T-helper 2 cell treated with Interferon-gamma antibody and Interleukin-4, amounts not matched to agents 5 μg/mL and 100 μg/mL, for 36 hours (primary cell): ENCODE results near the gene CHRNA4.
"Not testable (repeated sequence)": the region's sequence is repeated elsewhere in the genome, so short reads cannot be mapped to it uniquely, and the experiment has no call there.

Experiments used
- DNase-seq: peaks from one replicate; pipeline ENCODE4 v3.0.0; 2021; ENCODE audit warnings: low spot score
- H3K27ac Mint-ChIP-seq: one replicate; pipeline ENCODE4 v1.8.0; 2021; ENCODE audit warnings: mild to moderate bottlenecking, mixed read lengths
- H3K27me3 Mint-ChIP-seq: one replicate; pipeline ENCODE4 v1.8.0; 2021; ENCODE audit warnings: low read depth, mixed read lengths
- H3K36me3 Mint-ChIP-seq: one replicate; pipeline ENCODE4 v1.8.0; 2021; ENCODE audit warnings: low read depth, mixed read lengths
- H3K4me1 Mint-ChIP-seq: one replicate; pipeline ENCODE4 v1.8.0; 2021; ENCODE audit warnings: low read depth, mixed read lengths
- H3K4me3 Mint-ChIP-seq: one replicate; pipeline ENCODE4 v1.8.0; 2022; ENCODE audit warnings: mild to moderate bottlenecking, moderate library complexity, mixed read lengths
- H3K9me3 Mint-ChIP-seq: one replicate; pipeline ENCODE4 v1.8.0; 2021; ENCODE audit warnings: mixed read lengths

The CHRNA4 gene

GRCh38 chr20:63392465-63393365 is 31.6 kb upstream of the CHRNA4 start:
- DNase-seq: no peak
- H3K36me3 Mint-ChIP-seq: no peaks in the 10 kb centered on the region
- no peak overlapping the region for H3K4me3 Mint-ChIP-seq
- no peaks in the 10 kb centered on the region for H3K4me1 Mint-ChIP-seq
- H3K27ac Mint-ChIP-seq: no peak overlapping the region
- no peaks in the 10 kb centered on the region for H3K27me3 Mint-ChIP-seq
- H3K9me3 Mint-ChIP-seq: peaks cover 5% of the 10 kb centered on the region

GRCh38 chr20:63387917-63388316 is 26.8 kb upstream of the CHRNA4 start:
- DNase-seq: no peak
- Mint-ChIP-seq H3K27me3 (no peaks in the 10 kb centered on the region), H3K4me1 (no peaks in the 10 kb centered on the region)

GRCh38 chr20:63387393-63387792 is 26.2 kb upstream of the CHRNA4 start:
- Mint-ChIP-seq H3K4me1 (no peaks in the 10 kb centered on the region), H3K36me3 (no peaks in the 10 kb centered on the region), H3K4me3 (no peak overlapping the region), H3K27ac (no peak overlapping the region), H3K9me3 (peaks cover 30% of the 10 kb centered on the region), H3K27me3 (no peaks in the 10 kb centered on the region)
- DNase-seq: no peak

More at GRCh38 chr20:63387917-63388316, 26.8 kb upstream of the CHRNA4 start:
- Mint-ChIP-seq H3K36me3 (no peaks in the 10 kb centered on the region), H3K9me3 (peaks cover 30% of the 10 kb centered on the region), H3K4me3 (no peak overlapping the region), H3K27ac (no peak overlapping the region)

GRCh38 chr20:63386491-63386890 is 25.3 kb upstream of the CHRNA4 start:
- Mint-ChIP-seq H3K27me3 (no peaks in the 10 kb centered on the region), H3K9me3 (peaks cover 30% of the 10 kb centered on the region), H3K36me3 (no peaks in the 10 kb centered on the region), H3K4me1 (no peaks in the 10 kb centered on the region), H3K27ac (no peak overlapping the region), H3K4me3 (no peak overlapping the region)
- DNase-seq: no peak

- Mint-ChIP-seq H3K27ac (no peak overlapping the region), H3K27me3 (no peaks in the 10 kb centered on the region), H3K4me3 (no peak overlapping the region)
Measured at GRCh38 chr20:63385819-63386218, 24.7 kb upstream of the CHRNA4 start.

GRCh38 chr20:63384336-63384735 is 23.2 kb upstream of the CHRNA4 start:
- Mint-ChIP-seq H3K27ac (no peak overlapping the region), H3K4me1 (no peaks in the 10 kb centered on the region), H3K4me3 (no peak overlapping the region), H3K36me3 (no peaks in the 10 kb centered on the region), H3K9me3 (peaks cover 30% of the 10 kb centered on the region), H3K27me3 (no peaks in the 10 kb centered on the region)
- no peak for DNase-seq

More at GRCh38 chr20:63385819-63386218, 24.7 kb upstream of the CHRNA4 start:
- Mint-ChIP-seq H3K4me1 (no peaks in the 10 kb centered on the region), H3K9me3 (peaks cover 30% of the 10 kb centered on the region), H3K36me3 (no peaks in the 10 kb centered on the region)
- no peak for DNase-seq

- no peaks in the 10 kb centered on the region for H3K4me1 Mint-ChIP-seq
- no peak overlapping the region for H3K27ac Mint-ChIP-seq
- no peaks in the 10 kb centered on the region for H3K36me3 Mint-ChIP-seq
- no peak for DNase-seq
- H3K4me3 Mint-ChIP-seq: no peak overlapping the region
- H3K9me3 Mint-ChIP-seq: peaks cover 30% of the 10 kb centered on the region
- H3K27me3 Mint-ChIP-seq: no peaks in the 10 kb centered on the region
Measured at GRCh38 chr20:63383556-63383955, 22.4 kb upstream of the CHRNA4 start.

GRCh38 chr20:63382551-63383300 is 21.6 kb upstream of the CHRNA4 start:
- H3K4me3 Mint-ChIP-seq: no peak overlapping the region
- no peaks in the 10 kb centered on the region for H3K4me1 Mint-ChIP-seq
- peaks cover 26% of the 10 kb centered on the region for H3K9me3 Mint-ChIP-seq
- H3K27me3 Mint-ChIP-seq: no peaks in the 10 kb centered on the region
- DNase-seq: no peak
- no peak overlapping the region for H3K27ac Mint-ChIP-seq
- no peaks in the 10 kb centered on the region for H3K36me3 Mint-ChIP-seq

- H3K4me1 Mint-ChIP-seq: no peaks in the 10 kb centered on the region
- no peak overlapping the region for H3K27ac Mint-ChIP-seq
- H3K36me3 Mint-ChIP-seq: no peaks in the 10 kb centered on the region
- H3K9me3 Mint-ChIP-seq: peaks cover 18% of the 10 kb centered on the region
- no peak for DNase-seq
- no peak overlapping the region for H3K4me3 Mint-ChIP-seq
- no peaks in the 10 kb centered on the region for H3K27me3 Mint-ChIP-seq
Measured at GRCh38 chr20:63381781-63382431, 20.8 kb upstream of the CHRNA4 start.

- Mint-ChIP-seq H3K27me3 (no peaks in the 10 kb centered on the region), H3K4me1 (no peaks in the 10 kb centered on the region), H3K9me3 (peaks cover 3% of the 10 kb centered on the region), H3K4me3 (no peak overlapping the region), H3K27ac (no peak overlapping the region), H3K36me3 (no peaks in the 10 kb centered on the region)
- DNase-seq: no peak
Measured at GRCh38 chr20:63380346-63380870, 19.3 kb upstream of the CHRNA4 start.

- H3K4me1 Mint-ChIP-seq, H3K4me3 Mint-ChIP-seq, H3K36me3 Mint-ChIP-seq, H3K27ac Mint-ChIP-seq, H3K27me3 Mint-ChIP-seq, H3K9me3 Mint-ChIP-seq, DNase-seq: not testable (repeated sequence)
Measured at GRCh38 chr20:63379872-63380271, 18.7 kb upstream of the CHRNA4 start.

- H3K4me3 Mint-ChIP-seq: no peak overlapping the region
- DNase-seq: no peak
- H3K27ac Mint-ChIP-seq: no peak overlapping the region
- H3K4me1 Mint-ChIP-seq: no peaks in the 10 kb centered on the region
- no peaks in the 10 kb centered on the region for H3K36me3 Mint-ChIP-seq
- H3K27me3 Mint-ChIP-seq: no peaks in the 10 kb centered on the region
- H3K9me3 Mint-ChIP-seq: no peaks in the 10 kb centered on the region
Measured at GRCh38 chr20:63379296-63379695, 18.1 kb upstream of the CHRNA4 start.

- H3K4me1 Mint-ChIP-seq: no peaks in the 10 kb centered on the region
- no peaks in the 10 kb centered on the region for H3K9me3 Mint-ChIP-seq
- H3K27ac Mint-ChIP-seq: no peak overlapping the region
- H3K27me3 Mint-ChIP-seq: no peaks in the 10 kb centered on the region
- no peak overlapping the region for H3K4me3 Mint-ChIP-seq
- no peaks in the 10 kb centered on the region for H3K36me3 Mint-ChIP-seq
- no peak for DNase-seq
Measured at GRCh38 chr20:63378626-63379025, 17.5 kb upstream of the CHRNA4 start.

- H3K9me3 Mint-ChIP-seq: no peaks in the 10 kb centered on the region
- H3K27me3 Mint-ChIP-seq: no peaks in the 10 kb centered on the region
- H3K27ac Mint-ChIP-seq: no peak overlapping the region
- DNase-seq: no peak
- no peak overlapping the region for H3K4me3 Mint-ChIP-seq
- no peaks in the 10 kb centered on the region for H3K36me3 Mint-ChIP-seq
- no peaks in the 10 kb centered on the region for H3K4me1 Mint-ChIP-seq
Measured at GRCh38 chr20:63377951-63378381, 16.8 kb upstream of the CHRNA4 start.
